Fibroblast of pulmonary artery (primary cell): ENCODE measurements around the gene TGM4.
A peak's percentile ranks its signal among the peaks of the same experiment; 100 is the strongest.

Experiments used
- DNase-seq: peaks from one replicate; pipeline ENCODE4 v3.0.0-alpha.2; 2010; ENCODE audit warnings: low read depth
- H3K4me3 ChIP-seq: replicated peaks from 2 replicates; pipeline ENCODE4 v1.5.1; 2011; ENCODE audit warnings: low read depth, mild to moderate bottlenecking, control low read depth, low read length, moderate library complexity
- CTCF ChIP-seq: IDR thresholded peaks from 2 replicates; pipeline ENCODE4 v1.5.1; 2011; ENCODE audit warnings: mild to moderate bottlenecking, control low read depth, low read length, inconsistent platforms; ENCODE audit errors: missing control alignments

Gene TGM4

GRCh38 chr3:44890852-44891251, 16.4 kb downstream of the TGM4 start:
- TF ChIP-seq CTCF, result no peak
- DNase-seq, result no peak

GRCh38 chr3:44892689-44893088, 18.3 kb downstream of the TGM4 start:
- TF ChIP-seq CTCF, result no peak
- peak; percentile 57 for DNase-seq
- no peak overlapping the region for H3K4me3 ChIP-seq

More at GRCh38 chr3:44890852-44891251, 16.4 kb downstream of the TGM4 start:
- H3K4me3 ChIP-seq, result no peak overlapping the region

GRCh38 chr3:44893097-44893496, 18.7 kb downstream of the TGM4 start:
- no peak for TF ChIP-seq CTCF
- H3K4me3 ChIP-seq, result no peak overlapping the region
- peak; percentile 69 for DNase-seq

GRCh38 chr3:44894485-44894884, 20.1 kb downstream of the TGM4 start:
- H3K4me3 ChIP-seq, result no peak overlapping the region
- DNase-seq, result peak; percentile 32
- no peak for TF ChIP-seq CTCF

GRCh38 chr3:44896440-44896839, 22.0 kb downstream of the TGM4 start:
- no peak overlapping the region for H3K4me3 ChIP-seq
- no peak for DNase-seq
- TF ChIP-seq CTCF, result no peak

- no peak for DNase-seq
- no peak for TF ChIP-seq CTCF
- H3K4me3 ChIP-seq, result no peak overlapping the region
Observed at GRCh38 chr3:44899683-44900367, 25.4 kb downstream of the TGM4 start.

GRCh38 chr3:44902628-44903027, 28.2 kb downstream of the TGM4 start:
- H3K4me3 ChIP-seq, result no peak overlapping the region
- no peak for DNase-seq
- no peak for TF ChIP-seq CTCF
